ENCODE data around the gene LRP1-AS. TPM values are rescaled to one million over a fixed set of nuclear protein-coding genes. Genes with fewer than 3 reads are reported as not detected.

The LRP1-AS gene
- total RNA-seq, 1 experiment from 2014 or later: not detected

GRCh38 chr12:57110104-57111030 lies 37.1 kb downstream of the LRP1-AS start:
- ChIA-PET CTCF (interaction anchor here (0.7 to 5.7 kb wide), 20 partner anchors 8 to 133 kb away, joined by 3 to 270 read pairs (median 25); partner anchors contain the start of genes LRP1, MYO1A, NAB2 and NEMP1), POLR2A (interaction anchor here (0.6 to 3.9 kb wide), 12 partner anchors 11 to 921 kb away, joined by 3 to 65 read pairs (median 11); partner anchors contain the start of genes LRP1, NAB2, NEMP1 and SMARCC2)
- H3K27me3 Mint-ChIP-seq (ENCODE audit: low read depth): no peaks in the 10 kb centered on the region
- TF ChIP-seq PRRX2 (CRISPR knock-in tag; IDR thresholded peaks at IDR 0.05) (no peak), MAX (CRISPR knock-in tag; IDR thresholded peaks at IDR 0.05) (peak; percentile 33; the same call in 1 of the 2 replicates), ZMAT4 (CRISPR knock-in tag; IDR thresholded peaks at IDR 0.05) (no peak), USF1 (CRISPR knock-in tag; IDR thresholded peaks at IDR 0.05) (peak; percentile 14; the same call in 1 of the 2 replicates), SP1 (CRISPR knock-in tag; conservative IDR thresholded peaks at IDR 0.05) (peak; percentile 37; the same call in 1 of the 2 replicates), HMGA2 (CRISPR knock-in tag; IDR thresholded peaks at IDR 0.05) (no peak), FOXK1 (CRISPR knock-in tag; IDR thresholded peaks at IDR 0.05) (0 out of 2 replicates have a peak, but pooled peaks have one; percentile 31), GRHL2 (CRISPR knock-in tag; IDR thresholded peaks at IDR 0.05; ENCODE audit: insufficient replicate concordance, severe bottlenecking) (no peak)
- H3K36me3 Mint-ChIP-seq: peaks cover 5% of the 10 kb centered on the region
- H3K4me3 Mint-ChIP-seq: peak overlapping the region; percentile 72
- peak; percentile 75 for ATAC-seq
- H3K27ac Mint-ChIP-seq: peak overlapping the region; percentile 98
- DNase-seq (ENCODE audit: low spot score): peak; percentile 93
- H3K9me3 Mint-ChIP-seq: no peaks in the 10 kb centered on the region
- peaks cover 36% of the 10 kb centered on the region for H3K4me1 Mint-ChIP-seq

- CTCF ChIA-PET: interaction anchor here (0.7 to 5.7 kb wide), 5 partner anchors 13 to 108 kb away, joined by 3 to 270 read pairs (median 76); partner anchors contain the start of genes LRP1 and NAB2
Observed at GRCh38 chr12:57109207-57110103, 38.0 kb downstream of the LRP1-AS start.

More at GRCh38 chr12:57109207-57110103, 38.0 kb downstream of the LRP1-AS start:
- Mint-ChIP-seq H3K4me3 (peak overlapping the region; percentile 72), H3K9me3 (no peaks in the 10 kb centered on the region), H3K36me3 (peaks cover 9% of the 10 kb centered on the region), H3K27me3 (ENCODE audit: low read depth) (no peaks in the 10 kb centered on the region), H3K4me1 (peaks cover 36% of the 10 kb centered on the region), H3K27ac (peak overlapping the region; percentile 98)
- POLR2A ChIA-PET: interaction anchor here (0.6 to 3.9 kb wide), 4 partner anchors 16 to 121 kb away, joined by 3 to 26 read pairs (median 3); partner anchors contain the start of gene NAB2
- ATAC-seq (no peak), DNase-seq (ENCODE audit: low spot score) (no peak)
- TF ChIP-seq NR3C1 (CRISPR knock-in tag; conservative IDR thresholded peaks at IDR 0.05; ENCODE audit: low read depth) (no peak), ZNF425 (CRISPR knock-in tag; conservative IDR thresholded peaks at IDR 0.05) (no peak), IRF1 (CRISPR knock-in tag; IDR thresholded peaks at IDR 0.05) (no peak), TCF7 (CRISPR knock-in tag; IDR thresholded peaks at IDR 0.05; ENCODE audit: low read depth) (no peak), SMAD4 (CRISPR knock-in tag; IDR thresholded peaks at IDR 0.05) (no peak), HMGA2 (CRISPR knock-in tag; IDR thresholded peaks at IDR 0.05) (no peak), ZMAT4 (CRISPR knock-in tag; IDR thresholded peaks at IDR 0.05) (no peak), KAT7 (CRISPR knock-in tag; IDR thresholded peaks at IDR 0.05; ENCODE audit: borderline replicate concordance) (no peak), CBFB (CRISPR knock-in tag; IDR thresholded peaks at IDR 0.05; ENCODE audit: low read depth) (no peak), FOXJ3 (CRISPR knock-in tag; IDR thresholded peaks at IDR 0.05; ENCODE audit: borderline replicate concordance) (no peak), RORB (CRISPR knock-in tag; IDR thresholded peaks at IDR 0.05) (no peak), ZNF512 (CRISPR knock-in tag; IDR thresholded peaks at IDR 0.05; ENCODE audit: borderline replicate concordance) (no peak), E2F1 (CRISPR knock-in tag; IDR thresholded peaks at IDR 0.05) (no peak), TP53 (CRISPR knock-in tag; IDR thresholded peaks at IDR 0.05) (no peak), ZNF416 (CRISPR knock-in tag; IDR thresholded peaks at IDR 0.05) (no peak), TEAD4 (CRISPR knock-in tag; IDR thresholded peaks at IDR 0.05) (no peak), NFATC4 (CRISPR knock-in tag; IDR thresholded peaks at IDR 0.05) (no peak), JUN (CRISPR knock-in tag; IDR thresholded peaks at IDR 0.05) (no peak)

Measured in WTC11 (cell line).